B cell (primary cell): ENCODE results near the gene TOLLIP.

Experiments
- EZH2 ChIP-seq: IDR thresholded peaks from 2 replicates; pipeline ENCODE4 v1.6.1; 2012; ENCODE audit warnings: borderline replicate concordance, low read depth, mild to moderate bottlenecking, moderate library complexity, low read length; ENCODE audit not compliant: insufficient read depth, poor library complexity, severe bottlenecking
- TF ChIP-seq, protein P1 (sequence below): fragments of 200-600 bp; IDR thresholded peaks from one replicate; pipeline ENCODE4 v1.8.0; 2022; ENCODE audit warnings: antibody characterized with exemption, mild to moderate bottlenecking

DNA sequence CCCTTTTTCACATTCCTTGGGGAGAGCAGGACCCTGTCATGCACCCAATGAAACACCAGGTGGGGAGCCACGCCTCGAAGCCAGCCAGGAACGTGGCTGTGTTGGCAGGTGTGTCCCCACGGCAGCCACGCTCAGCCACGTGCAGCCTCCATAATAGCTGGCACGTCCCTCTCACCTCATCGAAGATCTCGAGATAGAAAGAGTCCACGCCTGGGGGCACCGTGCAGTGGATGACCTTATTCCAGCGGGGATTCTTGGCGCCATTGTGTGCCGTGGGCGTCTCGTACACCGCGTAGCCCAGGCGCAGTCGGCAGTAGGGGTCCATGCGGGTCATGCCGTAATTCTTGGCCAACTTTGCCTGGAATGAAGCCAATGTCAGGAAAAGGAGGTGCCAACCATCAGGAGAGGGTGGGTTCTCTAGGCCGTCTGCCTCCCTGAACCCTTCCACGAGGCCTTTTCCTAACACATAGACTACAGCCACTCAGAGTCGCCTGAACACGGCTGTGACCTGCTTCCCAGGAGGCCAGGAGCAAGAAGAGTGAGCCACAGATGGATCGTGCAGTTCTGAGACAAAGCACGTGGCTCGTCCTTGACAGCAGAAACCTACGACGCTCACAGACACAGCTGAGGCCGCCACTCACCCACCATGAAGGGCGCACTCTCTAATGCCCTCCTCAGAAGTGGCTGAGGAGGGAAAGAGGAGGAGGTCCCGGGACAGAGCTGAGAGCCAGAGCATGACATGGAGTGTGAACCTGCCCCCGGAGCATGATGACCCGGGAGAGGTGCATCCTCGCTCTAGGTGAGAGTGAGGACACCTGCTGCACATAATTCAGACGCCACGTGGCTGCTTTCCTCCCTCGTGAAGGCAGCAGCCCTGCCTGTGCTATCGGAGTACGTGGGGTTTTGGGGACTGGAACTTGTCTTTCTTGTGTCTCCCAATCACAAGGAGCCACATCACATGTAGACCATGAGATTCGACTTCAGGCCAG is 19.1 kb downstream of the TOLLIP start:
- no peak for TF ChIP-seq EZH2
- TF ChIP-seq, protein P1, sequence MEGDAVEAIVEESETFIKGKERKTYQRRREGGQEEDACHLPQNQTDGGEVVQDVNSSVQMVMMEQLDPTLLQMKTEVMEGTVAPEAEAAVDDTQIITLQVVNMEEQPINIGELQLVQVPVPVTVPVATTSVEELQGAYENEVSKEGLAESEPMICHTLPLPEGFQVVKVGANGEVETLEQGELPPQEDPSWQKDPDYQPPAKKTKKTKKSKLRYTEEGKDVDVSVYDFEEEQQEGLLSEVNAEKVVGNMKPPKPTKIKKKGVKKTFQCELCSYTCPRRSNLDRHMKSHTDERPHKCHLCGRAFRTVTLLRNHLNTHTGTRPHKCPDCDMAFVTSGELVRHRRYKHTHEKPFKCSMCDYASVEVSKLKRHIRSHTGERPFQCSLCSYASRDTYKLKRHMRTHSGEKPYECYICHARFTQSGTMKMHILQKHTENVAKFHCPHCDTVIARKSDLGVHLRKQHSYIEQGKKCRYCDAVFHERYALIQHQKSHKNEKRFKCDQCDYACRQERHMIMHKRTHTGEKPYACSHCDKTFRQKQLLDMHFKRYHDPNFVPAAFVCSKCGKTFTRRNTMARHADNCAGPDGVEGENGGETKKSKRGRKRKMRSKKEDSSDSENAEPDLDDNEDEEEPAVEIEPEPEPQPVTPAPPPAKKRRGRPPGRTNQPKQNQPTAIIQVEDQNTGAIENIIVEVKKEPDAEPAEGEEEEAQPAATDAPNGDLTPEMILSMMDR, result no peak
